ENCODE results near the gene RCAN2. TPM values are rescaled to one million over a fixed set of nuclear protein-coding genes. Genes with fewer than 3 reads are reported as not detected.

RCAN2 gene
- total RNA-seq, 1 donor from 2014 or later: 17.0 TPM

DNA sequence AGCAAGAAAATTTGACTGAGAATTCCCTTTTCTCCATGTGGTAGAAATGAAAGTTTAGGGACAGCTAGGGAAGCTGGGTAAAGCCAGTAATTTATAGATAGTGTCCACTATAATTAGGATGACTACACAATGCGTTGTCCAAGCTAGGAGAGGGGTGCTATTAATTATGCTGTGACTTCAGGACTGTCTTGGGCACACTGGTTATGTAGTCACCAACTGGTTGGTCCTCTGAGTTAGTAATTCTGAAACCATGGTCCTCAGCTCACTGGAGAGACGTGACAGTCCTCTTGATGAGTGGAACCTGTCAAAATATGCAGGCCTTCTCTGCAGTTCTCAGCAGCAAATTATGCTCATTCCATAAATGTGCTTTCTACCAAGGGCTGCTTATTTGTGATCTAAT lies 225.9 kb downstream of the RCAN2 start:
- Mint-ChIP-seq H3K27me3 (ENCODE audit: unreplicated experiment) (no peaks in the 10 kb centered on the region), H3K27ac (ENCODE audit: unreplicated experiment) (no peak overlapping the region), H3K4me3 (ENCODE audit: unreplicated experiment) (no peak overlapping the region), H3K9me3 (ENCODE audit: unreplicated experiment) (no peaks in the 10 kb centered on the region), H3K4me1 (ENCODE audit: unreplicated experiment) (no peaks in the 10 kb centered on the region), H3K36me3 (ENCODE audit: low read depth, unreplicated experiment) (no peaks in the 10 kb centered on the region)
- no peak for DNase-seq (ENCODE audit: low spot score)
- TF ChIP-seq, protein P1, sequence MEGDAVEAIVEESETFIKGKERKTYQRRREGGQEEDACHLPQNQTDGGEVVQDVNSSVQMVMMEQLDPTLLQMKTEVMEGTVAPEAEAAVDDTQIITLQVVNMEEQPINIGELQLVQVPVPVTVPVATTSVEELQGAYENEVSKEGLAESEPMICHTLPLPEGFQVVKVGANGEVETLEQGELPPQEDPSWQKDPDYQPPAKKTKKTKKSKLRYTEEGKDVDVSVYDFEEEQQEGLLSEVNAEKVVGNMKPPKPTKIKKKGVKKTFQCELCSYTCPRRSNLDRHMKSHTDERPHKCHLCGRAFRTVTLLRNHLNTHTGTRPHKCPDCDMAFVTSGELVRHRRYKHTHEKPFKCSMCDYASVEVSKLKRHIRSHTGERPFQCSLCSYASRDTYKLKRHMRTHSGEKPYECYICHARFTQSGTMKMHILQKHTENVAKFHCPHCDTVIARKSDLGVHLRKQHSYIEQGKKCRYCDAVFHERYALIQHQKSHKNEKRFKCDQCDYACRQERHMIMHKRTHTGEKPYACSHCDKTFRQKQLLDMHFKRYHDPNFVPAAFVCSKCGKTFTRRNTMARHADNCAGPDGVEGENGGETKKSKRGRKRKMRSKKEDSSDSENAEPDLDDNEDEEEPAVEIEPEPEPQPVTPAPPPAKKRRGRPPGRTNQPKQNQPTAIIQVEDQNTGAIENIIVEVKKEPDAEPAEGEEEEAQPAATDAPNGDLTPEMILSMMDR (IDR thresholded peaks at IDR 0.05; ENCODE audit: unreplicated experiment): no peak

DNA sequence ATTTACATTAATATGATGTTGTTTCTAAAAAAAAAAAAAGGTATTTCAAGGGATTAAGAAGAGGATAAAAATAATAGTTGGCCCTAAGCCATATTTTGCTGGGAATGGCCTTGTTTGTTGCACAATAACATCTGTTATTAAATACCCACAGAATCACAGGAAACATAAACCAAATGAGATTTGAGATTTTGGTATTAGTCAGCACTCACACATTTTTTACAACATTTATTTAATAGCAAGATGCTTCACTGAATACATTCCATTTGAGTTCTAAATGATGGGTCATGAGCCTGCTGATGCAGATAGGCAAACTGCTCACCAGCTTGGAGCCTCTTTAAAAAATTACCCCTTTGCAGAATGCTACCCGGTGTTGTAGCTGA lies 227.6 kb downstream of the RCAN2 start:
- no peak for DNase-seq (ENCODE audit: low spot score)
- Mint-ChIP-seq H3K36me3 (ENCODE audit: low read depth, unreplicated experiment) (no peaks in the 10 kb centered on the region), H3K4me1 (ENCODE audit: unreplicated experiment) (no peaks in the 10 kb centered on the region), H3K27me3 (ENCODE audit: unreplicated experiment) (no peaks in the 10 kb centered on the region), H3K9me3 (ENCODE audit: unreplicated experiment) (no peaks in the 10 kb centered on the region), H3K4me3 (ENCODE audit: unreplicated experiment) (no peak overlapping the region), H3K27ac (ENCODE audit: unreplicated experiment) (no peak overlapping the region)
- TF ChIP-seq, protein P1 (IDR thresholded peaks at IDR 0.05; ENCODE audit: unreplicated experiment): no peak

DNA sequence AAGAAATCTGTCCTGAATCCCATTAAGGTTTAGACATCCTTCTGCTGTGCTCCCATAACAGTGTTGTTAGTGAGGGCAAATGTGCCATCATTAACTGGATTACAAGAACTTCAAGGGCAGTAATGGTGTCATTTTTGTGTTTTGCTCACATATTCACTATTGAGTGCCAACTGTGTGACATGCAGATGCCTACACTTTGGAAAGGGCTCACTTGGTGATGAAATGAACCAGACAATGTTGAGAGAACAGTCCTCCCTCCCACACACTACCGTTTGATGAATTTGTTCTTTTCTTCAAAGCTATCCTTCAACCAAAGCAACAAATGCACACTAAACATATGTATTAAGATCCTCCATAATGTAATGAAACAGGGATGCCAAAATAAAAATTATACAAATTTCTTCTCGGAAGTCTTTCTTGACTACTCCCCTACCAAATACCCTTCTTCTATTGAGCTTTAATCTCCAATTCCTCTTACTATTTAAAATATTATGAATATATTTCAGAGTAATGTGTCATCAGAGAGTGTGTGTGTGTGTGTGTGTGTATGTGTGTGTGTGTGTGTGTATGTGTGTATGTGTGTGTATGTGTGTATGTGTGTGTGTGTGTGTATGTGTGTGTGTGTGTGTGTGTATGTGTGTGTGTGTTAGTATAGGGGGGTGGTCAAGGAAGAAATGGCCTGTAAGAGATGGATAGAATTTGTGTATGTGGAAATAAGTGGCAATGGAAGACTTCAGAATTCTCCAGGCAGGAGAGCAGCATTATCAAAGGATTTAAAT lies 228.1 kb downstream of the RCAN2 start:
- Mint-ChIP-seq H3K9me3 (ENCODE audit: unreplicated experiment) (no peaks in the 10 kb centered on the region), H3K4me1 (ENCODE audit: unreplicated experiment) (no peaks in the 10 kb centered on the region), H3K27me3 (ENCODE audit: unreplicated experiment) (no peaks in the 10 kb centered on the region), H3K36me3 (ENCODE audit: low read depth, unreplicated experiment) (no peaks in the 10 kb centered on the region), H3K27ac (ENCODE audit: unreplicated experiment) (no peak overlapping the region), H3K4me3 (ENCODE audit: unreplicated experiment) (no peak overlapping the region)
- no peak for DNase-seq (ENCODE audit: low spot score)
- TF ChIP-seq, protein P1 (IDR thresholded peaks at IDR 0.05; ENCODE audit: unreplicated experiment): no peak

DNA sequence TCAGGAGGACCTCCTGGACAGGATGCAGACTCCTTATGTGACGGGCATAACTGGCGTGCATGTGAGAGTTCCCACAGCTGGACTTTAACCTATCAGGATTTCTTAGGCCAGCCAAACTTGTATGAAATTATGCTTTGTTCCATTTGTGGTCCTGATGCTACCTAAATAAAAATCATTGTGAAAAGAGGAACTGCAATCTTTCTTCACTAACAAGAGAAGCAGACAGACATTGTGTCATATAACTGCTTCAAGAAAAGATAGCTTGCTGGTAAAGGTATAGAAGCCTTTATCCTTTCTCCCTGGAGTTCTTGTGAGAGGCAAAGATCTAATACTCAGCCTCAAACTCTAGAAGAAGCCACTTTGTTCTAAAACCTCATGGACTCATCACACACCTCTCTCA lies 233.0 kb downstream of the RCAN2 start:
- H3K27me3 Mint-ChIP-seq (ENCODE audit: unreplicated experiment): peaks cover 3% of the 10 kb centered on the region
- TF ChIP-seq, protein P1 (IDR thresholded peaks at IDR 0.05; ENCODE audit: unreplicated experiment): no peak

DNA sequence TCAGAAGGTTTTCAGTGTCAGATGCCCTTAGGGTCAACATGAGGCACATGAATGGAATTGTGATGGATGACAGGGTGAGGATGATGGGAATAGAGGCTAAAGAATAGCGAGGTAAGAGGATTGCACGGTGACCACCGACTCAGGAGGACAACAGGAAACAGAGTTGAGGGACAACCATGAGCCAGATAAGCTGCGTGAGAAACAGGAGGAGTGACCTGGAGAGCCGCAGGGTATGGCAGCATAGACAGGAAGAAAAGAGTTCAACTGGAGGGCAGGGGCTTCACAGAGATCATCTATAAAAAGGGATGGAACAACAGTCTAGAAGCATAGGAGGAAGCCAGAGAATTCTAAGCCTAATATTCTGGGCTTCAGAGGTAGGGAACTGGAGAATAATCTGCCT lies 235.7 kb downstream of the RCAN2 start:
- TF ChIP-seq, protein P1 (IDR thresholded peaks at IDR 0.05; ENCODE audit: unreplicated experiment): no peak
- Mint-ChIP-seq H3K27me3 (ENCODE audit: unreplicated experiment) (peaks cover 3% of the 10 kb centered on the region), H3K36me3 (ENCODE audit: low read depth, unreplicated experiment) (no peaks in the 10 kb centered on the region), H3K27ac (ENCODE audit: unreplicated experiment) (no peak overlapping the region), H3K4me3 (ENCODE audit: unreplicated experiment) (no peak overlapping the region), H3K4me1 (ENCODE audit: unreplicated experiment) (no peaks in the 10 kb centered on the region), H3K9me3 (ENCODE audit: unreplicated experiment) (no peaks in the 10 kb centered on the region)
- DNase-seq (ENCODE audit: low spot score): no peak

More for the DNA sequence above, 233.0 kb downstream of the RCAN2 start:
- no peaks in the 10 kb centered on the region for H3K9me3 Mint-ChIP-seq (ENCODE audit: unreplicated experiment)
- DNase-seq (ENCODE audit: low spot score): no peak
- no peaks in the 10 kb centered on the region for H3K36me3 Mint-ChIP-seq (ENCODE audit: low read depth, unreplicated experiment)
- no peak overlapping the region for H3K27ac Mint-ChIP-seq (ENCODE audit: unreplicated experiment)
- no peak overlapping the region for H3K4me3 Mint-ChIP-seq (ENCODE audit: unreplicated experiment)
- H3K4me1 Mint-ChIP-seq (ENCODE audit: unreplicated experiment): no peaks in the 10 kb centered on the region
